IMR-90 (cell line): Measurements from ENCODE around the gene CLDN18. TPM values are rescaled to one million over a fixed set of nuclear protein-coding genes. Genes with fewer than 3 reads are reported as not detected.

Source experiments
- ATAC-seq: fragments of 200-7000 bp; cut with Tn5 transposase; 2 replicates; pipeline ENCODE4 v1.9.1; 2020; ENCODE audit warnings: low read depth, mild to moderate bottlenecking, moderate library complexity
- BruUV-seq: library from RNA; stranded (reverse); fragments of 400-500 nt; replicated peaks from 2 replicates; lab custom pipeline; 2021; lab: Mats Ljungman, UMichigan
- CTCF ChIA-PET: fragments of 300-600 bp; formaldehyde crosslinking; extraction: SDS; loops from one replicate; lab custom pipeline; 2021; ENCODE audit warnings: antibody characterized with exemption; lab: Yijun Ruan, JAX
- POLR2A ChIA-PET: fragments of 300-600 bp; sonication (Branson Sonifier 250); formaldehyde crosslinking; loops from one replicate; lab custom pipeline; 2022; ENCODE audit warnings: antibody characterized with exemption; ENCODE audit not compliant: unreplicated experiment; lab: Charles Lee
- DNase-seq: peaks from one replicate; pipeline ENCODE4 v3.0.0; 2013
- H2AFZ ChIP-seq: replicated peaks from 2 replicates; pipeline ENCODE3; 2013; ENCODE audit warnings: low read length, mild to moderate bottlenecking; ENCODE audit not compliant: poor library complexity
- H2AK5ac ChIP-seq: 2 replicates; pipeline ENCODE4 v1.6.1; 2013; ENCODE audit warnings: low read depth, low read length, inconsistent platforms
- H2AK9ac ChIP-seq: replicated peaks from 2 replicates; pipeline ENCODE3; 2013; ENCODE audit warnings: mild to moderate bottlenecking, low read depth, low read length, moderate library complexity; ENCODE audit not compliant: poor library complexity
- H2BK120ac ChIP-seq: 2 replicates; pipeline ENCODE4 v1.6.1; 2013; ENCODE audit warnings: low read depth, low read length, inconsistent platforms
- H2BK15ac ChIP-seq: 3 replicates; pipeline ENCODE4 v1.6.1; 2013; ENCODE audit warnings: low read depth, low read length, inconsistent platforms
- H2BK20ac ChIP-seq: 2 replicates; pipeline ENCODE4 v1.6.1; 2013; ENCODE audit warnings: low read depth, mild to moderate bottlenecking, inconsistent platforms, low read length, moderate library complexity
- H2BK5ac ChIP-seq: 2 replicates; pipeline ENCODE4 v1.6.1; 2013; ENCODE audit warnings: mild to moderate bottlenecking, low read depth, low read length, inconsistent platforms; ENCODE audit not compliant: poor library complexity, severe bottlenecking
- H3K14ac ChIP-seq: replicated peaks from 2 replicates; pipeline ENCODE4 v1.6.1; 2013; ENCODE audit warnings: low read depth, low read length, inconsistent platforms
- H3K18ac ChIP-seq: 2 replicates; pipeline ENCODE4 v1.6.1; 2013; ENCODE audit warnings: low read depth, low read length, control low read depth
- H3K23ac ChIP-seq: 2 replicates; pipeline ENCODE4 v1.6.1; 2013; ENCODE audit warnings: low read depth, low read length, inconsistent platforms
- H3K27ac ChIP-seq: 2 replicates; pipeline ENCODE4 v1.5.1; 2013; ENCODE audit warnings: mild to moderate bottlenecking, control low read depth, low read length; ENCODE audit not compliant: insufficient read depth
- H3K27me3 ChIP-seq: 2 replicates; pipeline ENCODE4 v1.6.1; 2013; ENCODE audit warnings: low read length; ENCODE audit not compliant: control insufficient read depth, insufficient read depth
- H3K36me3 ChIP-seq: 2 replicates; pipeline ENCODE4 v1.6.1; 2013; ENCODE audit warnings: low read length, mixed read lengths; ENCODE audit not compliant: control insufficient read depth, insufficient read depth
- H3K4ac ChIP-seq: 2 replicates; pipeline ENCODE4 v1.6.1; 2013; ENCODE audit warnings: low read depth, low read length, inconsistent platforms
- H3K4me1 ChIP-seq: 2 replicates; pipeline ENCODE4 v1.6.1; 2013; ENCODE audit warnings: low read length, mixed read lengths; ENCODE audit not compliant: control insufficient read depth, insufficient read depth
- H3K4me2 ChIP-seq: 2 replicates; pipeline ENCODE4 v1.6.1; 2013; ENCODE audit warnings: low read depth, mild to moderate bottlenecking, control low read depth, low read length, moderate library complexity
- H3K4me3 ChIP-seq: 2 replicates; pipeline ENCODE4 v1.5.1; 2013; ENCODE audit warnings: low read depth, mild to moderate bottlenecking, control low read depth, low read length, moderate library complexity; ENCODE audit not compliant: insufficient read depth
- H3K56ac ChIP-seq: 2 replicates; pipeline ENCODE4 v1.6.1; 2013; ENCODE audit warnings: low read length, inconsistent platforms; ENCODE audit not compliant: insufficient read depth; ENCODE audit errors: extremely low read depth
- H3K79me1 ChIP-seq, 2 experiments: 2 replicates each; pipeline ENCODE4 v1.6.1; 2013; ENCODE audit warnings: low read length in 2 of 2, inconsistent platforms in 1 of 2, low read depth in 1 of 2
- H3K9ac ChIP-seq: 2 replicates; pipeline ENCODE4 v1.6.1; 2013; ENCODE audit warnings: low read depth, low read length, control low read depth
- H3K9me1 ChIP-seq: 2 replicates; pipeline ENCODE4 v1.6.1; 2013; ENCODE audit warnings: low read length, inconsistent platforms; ENCODE audit not compliant: insufficient read depth
- H3K9me3 ChIP-seq: 2 replicates; pipeline ENCODE4 v1.6.1; 2013; ENCODE audit warnings: low read length; ENCODE audit not compliant: control insufficient read depth, insufficient read depth
- H4K20me1 ChIP-seq: 2 replicates; pipeline ENCODE4 v1.6.1; 2013; ENCODE audit warnings: low read length, inconsistent platforms; ENCODE audit not compliant: insufficient read depth
- H4K5ac ChIP-seq: 2 replicates; pipeline ENCODE4 v1.6.1; 2013; ENCODE audit warnings: mild to moderate bottlenecking, low read depth, low read length, control low read depth
- H4K8ac ChIP-seq, 2 experiments: 2 replicates each; pipeline ENCODE4 v1.6.1; 2013; ENCODE audit warnings: low read depth in 2 of 2, low read length in 2 of 2, control low read depth in 1 of 2, inconsistent platforms in 1 of 2
- H4K91ac ChIP-seq: 2 replicates; pipeline ENCODE4 v1.6.1; 2013; ENCODE audit warnings: low read depth, low read length, inconsistent platforms; ENCODE audit not compliant: insufficient read depth
- BHLHE40 ChIP-seq: fragments of 150-350 bp; IDR thresholded peaks from 2 replicates; pipeline ENCODE4 v1.6.1; 2016; ENCODE audit warnings: mild to moderate bottlenecking, low read depth, low read length
- CEBPB ChIP-seq: IDR thresholded peaks from 2 replicates; pipeline ENCODE4 v1.6.1; 2012; ENCODE audit warnings: low read depth, low read length, improper control_type of control experiment
- CHD1 ChIP-seq: IDR thresholded peaks from 2 replicates; pipeline ENCODE4 v1.6.1; 2012; ENCODE audit warnings: low read depth, low read length, improper control_type of control experiment
- CTCF ChIP-seq: conservative IDR thresholded peaks from 2 replicates; pipeline ENCODE4 v1.5.1; 2012; ENCODE audit warnings: mild to moderate bottlenecking, low read depth, low read length, improper control_type of control experiment
- ELK1 ChIP-seq: fragments of 150-350 bp; IDR thresholded peaks from 2 replicates; pipeline ENCODE4 v1.6.1; 2016; ENCODE audit warnings: low read depth, mild to moderate bottlenecking, low read length, moderate library complexity, borderline replicate concordance
- FOS ChIP-seq: fragments of 150-350 bp; IDR thresholded peaks from 2 replicates; pipeline ENCODE4 v1.6.1; 2016; ENCODE audit warnings: low read depth, low read length
- MAFK ChIP-seq: IDR thresholded peaks from 2 replicates; pipeline ENCODE4 v1.6.1; 2012; ENCODE audit warnings: low read depth, low read length, improper control_type of control experiment
- MXI1 ChIP-seq: IDR thresholded peaks from 2 replicates; pipeline ENCODE4 v1.6.1; 2012; ENCODE audit warnings: low read depth, mild to moderate bottlenecking, low read length, moderate library complexity, borderline replicate concordance
- NFE2L2 ChIP-seq: fragments of 150-350 bp; IDR thresholded peaks from 2 replicates; pipeline ENCODE4 v1.6.1; 2016; ENCODE audit warnings: low read depth, mild to moderate bottlenecking, low read length
- POLR2A ChIP-seq: IDR thresholded peaks from 2 replicates; pipeline ENCODE4 v1.6.1; 2012; ENCODE audit warnings: mild to moderate bottlenecking, low read depth, low read length
- RAD21 ChIP-seq: IDR thresholded peaks from 2 replicates; pipeline ENCODE4 v1.6.1; 2012; ENCODE audit warnings: low read length, improper control_type of control experiment
- RCOR1 ChIP-seq: IDR thresholded peaks from 2 replicates; pipeline ENCODE4 v1.6.1; 2012; ENCODE audit warnings: mild to moderate bottlenecking, low read length, improper control_type of control experiment; ENCODE audit not compliant: insufficient replicate concordance
- RFX5 ChIP-seq: IDR thresholded peaks from 2 replicates; pipeline ENCODE4 v1.8.0; 2012; ENCODE audit warnings: low read depth, mild to moderate bottlenecking, low read length, moderate library complexity
- SMC3 ChIP-seq: fragments of 150-350 bp; IDR thresholded peaks from 2 replicates; pipeline ENCODE4 v1.6.1; 2016; ENCODE audit warnings: low read depth, mild to moderate bottlenecking, antibody characterized with exemption, low read length, moderate library complexity
- WGBS, 2 experiments: methylation state at CpG; one replicate each; pipeline versions ENCODE4 v1.1.5 to v1.1.7; 2013; ENCODE audit warnings: missing lambda C conversion rate in 2 of 2; ENCODE audit not compliant: insufficient read length in 1 of 2; ENCODE audit errors: extremely low coverage in 2 of 2; 5-methylcytosine and 5-hydroxymethylcytosine counted together
- dilution Hi-C: fragments of 300-500 bp; cut with HindIII; formaldehyde crosslinking; loops from one replicate; pipeline ENCODE4 v1.14.3; 2018; ENCODE audit warnings: low sequenced_read_pairs; ENCODE audit not compliant: unreplicated experiment
- in situ Hi-C: fragments of 300-500 bp; cut with MboI; formaldehyde crosslinking; loops from 3 replicates; pipeline ENCODE4 v1.14.3; 2019; ENCODE audit warnings: low sequenced_read_pairs, inconsistent platforms, mixed read lengths
- intact Hi-C: fragments of 100-400 bp; cut with micrococcal nuclease; formaldehyde crosslinking; loops from 2 replicates; pipeline ENCODE4 v1.10.0; 2022
- polyA plus RNA-seq, 3 experiments: library from polyadenylated mRNA; depleted of rRNA; stranded (reverse); fragments of >200 nt; gene quantifications; 2 replicates each; pipeline ENCODE4 v1.2.3, GENCODE V29; 2012; ENCODE audit warnings: low replicate concordance in 1 of 3
- total RNA-seq: library from RNA; depleted of rRNA; stranded (reverse); fragments of >200 nt; gene quantifications from 2 replicates; pipeline ENCODE4 v1.2.3, GENCODE V29; 2012

The CLDN18 gene
- total and polyA plus RNA-seq, 2 of the 4 experiments (the other 2 are of a cell fraction), result not detected

GRCh38 chr3:138036572-138036971, 26.6 kb downstream of the CLDN18 start:
- ChIA-PET CTCF (no interaction called here), POLR2A (no interaction called here)
- in situ Hi-C loops (no loop called here), intact Hi-C loops (no loop called here), dilution Hi-C loops (no loop called here)
- H3K14ac ChIP-seq, result no peak overlapping the region
- ATAC-seq (no peak), DNase-seq (no peak)
- no peak overlapping the region for H3K27ac ChIP-seq
- no peak overlapping the region for H3K4me2 ChIP-seq
- no peak overlapping the region for H2AFZ ChIP-seq
- WGBS, 2 experiments, result 100% methylated on average over 1 of the region's 3 CpGs; no CpG with 5 or more reads in 1 of the 2 experiments
- H3K4me3 ChIP-seq, result no peak overlapping the region
- BruUV-seq, result no TSS peak
- H3K36me3 ChIP-seq, result no peaks in the 10 kb centered on the region; the same call in 1 of the 2 replicates
- H3K4me1 ChIP-seq, result no peaks in the 10 kb centered on the region
- no peak overlapping the region for H4K8ac ChIP-seq
- H4K91ac ChIP-seq, result no peak overlapping the region
- no peaks in the 10 kb centered on the region for H3K27me3 ChIP-seq
- H2AK9ac ChIP-seq, result no peak overlapping the region
- no peak for TF ChIP-seq CEBPB
- TF ChIP-seq MAFK, result no peak
- TF ChIP-seq FOS, result no peak
- no peak for TF ChIP-seq RAD21
- TF ChIP-seq NFE2L2, result no peak
- no peak for TF ChIP-seq RFX5
- no peak for TF ChIP-seq SMC3
- TF ChIP-seq MXI1, result no peak
- TF ChIP-seq CHD1, result no peak
- TF ChIP-seq POLR2A, result no peak
- no peak for TF ChIP-seq RCOR1
- TF ChIP-seq ELK1, result no peak
- no peak for TF ChIP-seq BHLHE40
- TF ChIP-seq CTCF, result no peak
- no peak overlapping the region for H2BK20ac ChIP-seq
- no peak overlapping the region for H2AK5ac ChIP-seq
- H3K56ac ChIP-seq, result no peak overlapping the region
- H3K23ac ChIP-seq, result no peak overlapping the region
- no peaks in the 10 kb centered on the region for H3K9me3 ChIP-seq
- H2BK15ac ChIP-seq, result no peak overlapping the region
- H4K20me1 ChIP-seq, result no peaks in the 10 kb centered on the region
- no peak overlapping the region for H3K9ac ChIP-seq
- no peak overlapping the region for H3K4ac ChIP-seq
- H4K5ac ChIP-seq, result no peak overlapping the region
- 0 out of 2 replicates have a peak, but pooled peaks cover 3% of the 10 kb centered on the region for H3K9me1 ChIP-seq
- H2BK120ac ChIP-seq, result no peak overlapping the region
- H2BK5ac ChIP-seq, result no peak overlapping the region
- 0 out of 4 replicates have a peak, but pooled peaks cover 0 to 2% of the 10 kb centered on the region in 2 experiments for H3K79me1 ChIP-seq
- H3K18ac ChIP-seq, result no peak overlapping the region
